ENCODE data around the gene GATA1.

DNA sequence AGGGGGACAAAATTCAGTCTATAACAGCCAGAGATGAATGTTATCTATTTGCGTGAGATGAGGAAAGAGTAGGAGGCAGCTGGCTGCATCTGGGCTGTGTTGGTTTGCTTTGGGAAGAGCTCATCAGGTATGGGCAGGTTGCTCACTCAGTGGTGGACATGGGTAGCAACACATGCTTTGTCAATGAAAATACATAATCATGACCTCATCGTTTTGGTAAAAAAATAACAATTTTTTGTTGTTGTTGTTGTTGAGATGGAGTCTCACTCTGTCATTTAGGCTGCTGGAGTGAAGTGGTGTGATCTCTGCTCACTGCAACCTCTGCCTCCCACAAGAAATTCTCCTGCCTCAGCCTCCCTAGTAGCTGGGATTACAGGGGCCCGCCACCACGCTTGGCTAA, 41.2 kb upstream of the GATA1 start:
- TF ChIP-seq REST (IDR thresholded peaks at IDR 0.05; ENCODE audit: low read depth, low read length) (no peak), GABPA (IDR thresholded peaks at IDR 0.05; ENCODE audit: low read depth) (no peak), CTCF (IDR thresholded peaks at IDR 0.05) (no peak), CHD2 (IDR thresholded peaks at IDR 0.05; ENCODE audit: low read length, partially characterized antibody) (no peak), RFX5 (IDR thresholded peaks at IDR 0.05; ENCODE audit: low read length) (no peak), EP300 (IDR thresholded peaks at IDR 0.05; ENCODE audit: borderline replicate concordance in 1 of 2, low read depth in 1 of 2, low read length in 1 of 2) (no peak), POLR2AphosphoS5 (IDR thresholded peaks at IDR 0.05; ENCODE audit: low read depth, low read length) (no peak), ELF1 (IDR thresholded peaks at IDR 0.05) (no peak), RCOR1 (IDR thresholded peaks at IDR 0.05; ENCODE audit: low read length) (no peak), TAF1 (IDR thresholded peaks at IDR 0.05; ENCODE audit: borderline replicate concordance, low read depth, low read length) (no peak)
